NB4 (cell line): ENCODE measurements around the gene DACT3.

ENCODE experiments used
- DNase-seq: peaks from one replicate; pipeline ENCODE4 v3.0.0; 2010; ENCODE audit warnings: low read depth
- H3K4me3 ChIP-seq: one replicate; pipeline ENCODE4 v1.5.1; 2011; ENCODE audit warnings: mild to moderate bottlenecking, low read depth, low read length, moderate library complexity
- MYC ChIP-seq: IDR thresholded peaks from 2 replicates; pipeline ENCODE4 v1.6.1; 2011; ENCODE audit warnings: low read depth, low read length
- POLR2A ChIP-seq: IDR thresholded peaks from 2 replicates; pipeline ENCODE4 v1.6.1; 2011; ENCODE audit warnings: mild to moderate bottlenecking; ENCODE audit not compliant: insufficient read length; ENCODE audit errors: extremely low read depth
- TF ChIP-seq, protein P1 (sequence below): IDR thresholded peaks from 2 replicates; pipeline ENCODE4 v1.6.1; 2011; ENCODE audit warnings: low read depth, low read length
- TF ChIP-seq, protein P2 (sequence below): IDR thresholded peaks from one replicate; pipeline ENCODE4 v1.5.1; 2012; ENCODE audit warnings: low read depth, low read length

Gene DACT3

DNA sequence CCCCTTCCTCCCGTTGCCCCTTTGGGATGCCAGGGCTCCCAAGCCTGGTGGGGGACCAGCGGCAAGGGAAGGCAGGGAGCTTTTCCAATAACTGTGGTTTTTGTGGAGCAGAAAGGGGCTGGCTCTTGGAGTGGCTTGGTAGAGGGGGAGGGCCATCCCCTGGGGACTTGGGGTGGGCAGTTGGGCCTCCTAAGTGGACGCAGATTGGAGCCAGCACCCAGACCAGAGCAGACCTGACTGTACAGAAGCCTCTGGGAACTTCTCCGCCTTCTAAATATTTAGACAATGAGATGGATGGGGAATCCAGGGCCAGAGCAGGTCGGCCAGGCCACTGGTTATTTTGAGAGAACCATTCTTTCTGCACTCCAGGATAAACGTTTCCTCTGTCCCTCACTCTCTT, 40.3 kb downstream of the DACT3 start:
- TF ChIP-seq, protein P1, sequence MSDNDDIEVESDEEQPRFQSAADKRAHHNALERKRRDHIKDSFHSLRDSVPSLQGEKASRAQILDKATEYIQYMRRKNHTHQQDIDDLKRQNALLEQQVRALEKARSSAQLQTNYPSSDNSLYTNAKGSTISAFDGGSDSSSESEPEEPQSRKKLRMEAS: no peak
- TF ChIP-seq, protein P2, sequence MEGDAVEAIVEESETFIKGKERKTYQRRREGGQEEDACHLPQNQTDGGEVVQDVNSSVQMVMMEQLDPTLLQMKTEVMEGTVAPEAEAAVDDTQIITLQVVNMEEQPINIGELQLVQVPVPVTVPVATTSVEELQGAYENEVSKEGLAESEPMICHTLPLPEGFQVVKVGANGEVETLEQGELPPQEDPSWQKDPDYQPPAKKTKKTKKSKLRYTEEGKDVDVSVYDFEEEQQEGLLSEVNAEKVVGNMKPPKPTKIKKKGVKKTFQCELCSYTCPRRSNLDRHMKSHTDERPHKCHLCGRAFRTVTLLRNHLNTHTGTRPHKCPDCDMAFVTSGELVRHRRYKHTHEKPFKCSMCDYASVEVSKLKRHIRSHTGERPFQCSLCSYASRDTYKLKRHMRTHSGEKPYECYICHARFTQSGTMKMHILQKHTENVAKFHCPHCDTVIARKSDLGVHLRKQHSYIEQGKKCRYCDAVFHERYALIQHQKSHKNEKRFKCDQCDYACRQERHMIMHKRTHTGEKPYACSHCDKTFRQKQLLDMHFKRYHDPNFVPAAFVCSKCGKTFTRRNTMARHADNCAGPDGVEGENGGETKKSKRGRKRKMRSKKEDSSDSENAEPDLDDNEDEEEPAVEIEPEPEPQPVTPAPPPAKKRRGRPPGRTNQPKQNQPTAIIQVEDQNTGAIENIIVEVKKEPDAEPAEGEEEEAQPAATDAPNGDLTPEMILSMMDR: no peak
- no peak for TF ChIP-seq POLR2A
- TF ChIP-seq MYC: no peak

DNA sequence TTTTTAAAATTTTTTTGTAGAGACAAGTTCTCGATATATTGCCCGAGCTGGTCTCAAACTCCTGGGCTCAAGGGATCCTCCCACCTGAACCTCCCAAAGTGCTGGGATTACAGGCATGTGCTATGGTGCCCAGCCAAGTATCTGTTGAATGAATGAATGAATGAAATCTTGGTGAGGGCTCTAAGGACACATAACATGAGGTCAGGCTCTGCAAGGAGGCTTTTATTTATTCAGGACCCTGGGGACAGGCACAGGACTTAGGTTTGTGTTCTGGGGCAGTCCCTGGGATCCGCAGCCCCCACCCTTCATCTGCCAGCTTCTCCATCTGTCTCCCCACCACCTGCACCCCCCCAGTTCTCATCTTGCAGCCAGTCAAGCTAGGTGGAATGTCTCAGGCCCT, 40.7 kb downstream of the DACT3 start:
- no peak for DNase-seq
- TF ChIP-seq POLR2A (no peak), MYC (no peak)
- TF ChIP-seq, protein P2: no peak
- TF ChIP-seq, protein P1: no peak
- H3K4me3 ChIP-seq: no peak overlapping the region

More for the DNA sequence above, 40.3 kb downstream of the DACT3 start:
- DNase-seq: no peak
- H3K4me3 ChIP-seq: no peak overlapping the region

DNA sequence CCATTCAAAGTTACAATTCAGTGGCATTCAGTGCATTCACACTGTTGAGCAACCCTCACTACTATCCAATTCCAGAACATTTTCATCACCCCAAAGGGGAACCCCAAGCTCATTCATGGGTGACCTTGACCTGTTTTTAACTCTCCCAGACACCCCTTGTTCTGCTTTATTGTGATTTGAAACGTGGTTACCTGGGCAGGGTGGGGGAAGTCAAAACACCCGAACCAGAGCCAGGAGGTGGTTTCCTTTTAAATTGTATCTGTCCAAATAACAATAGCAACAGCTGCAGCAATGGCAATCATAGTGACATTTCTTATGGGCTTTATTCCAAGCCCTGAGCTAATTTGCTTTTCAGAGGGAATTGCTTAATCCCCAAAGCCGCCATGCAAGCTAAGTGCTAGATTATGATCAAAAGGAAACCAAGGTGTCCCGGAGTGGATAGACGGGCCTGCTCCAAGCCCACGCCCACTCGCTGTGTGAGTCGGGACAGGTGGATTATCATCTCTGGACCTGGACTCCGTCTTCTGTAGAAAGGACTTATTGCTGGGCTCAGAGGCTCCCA, 42.2 kb downstream of the DACT3 start:
- no peak for TF ChIP-seq MYC
- TF ChIP-seq, protein P2: no peak
- no peak for TF ChIP-seq POLR2A
- TF ChIP-seq, protein P1: no peak
- no peak overlapping the region for H3K4me3 ChIP-seq
- peak; percentile 57 for DNase-seq

DNA sequence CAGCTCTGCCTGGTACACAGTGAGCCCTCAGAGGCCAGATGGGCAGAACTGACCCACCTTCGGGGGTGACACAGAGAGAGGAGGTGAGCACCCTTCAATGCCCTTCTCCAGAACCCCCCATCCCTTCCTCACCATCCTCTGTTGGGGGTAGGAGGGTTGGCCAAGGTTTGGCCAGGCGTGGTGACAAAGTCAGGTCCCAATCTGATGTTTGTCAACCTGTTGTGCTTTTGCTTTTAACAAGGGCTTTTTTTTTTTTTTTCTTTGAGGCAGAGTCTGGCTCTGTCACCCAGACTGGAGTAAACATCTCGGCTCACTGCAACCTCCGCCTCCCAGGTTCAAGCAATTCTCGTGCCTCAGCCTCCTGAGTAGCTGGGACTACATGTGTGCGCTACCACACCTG, 43.4 kb downstream of the DACT3 start:
- no peak overlapping the region for H3K4me3 ChIP-seq
- TF ChIP-seq MYC: no peak
- TF ChIP-seq, protein P1: no peak
- TF ChIP-seq, protein P2: no peak
- DNase-seq: no peak

DNA sequence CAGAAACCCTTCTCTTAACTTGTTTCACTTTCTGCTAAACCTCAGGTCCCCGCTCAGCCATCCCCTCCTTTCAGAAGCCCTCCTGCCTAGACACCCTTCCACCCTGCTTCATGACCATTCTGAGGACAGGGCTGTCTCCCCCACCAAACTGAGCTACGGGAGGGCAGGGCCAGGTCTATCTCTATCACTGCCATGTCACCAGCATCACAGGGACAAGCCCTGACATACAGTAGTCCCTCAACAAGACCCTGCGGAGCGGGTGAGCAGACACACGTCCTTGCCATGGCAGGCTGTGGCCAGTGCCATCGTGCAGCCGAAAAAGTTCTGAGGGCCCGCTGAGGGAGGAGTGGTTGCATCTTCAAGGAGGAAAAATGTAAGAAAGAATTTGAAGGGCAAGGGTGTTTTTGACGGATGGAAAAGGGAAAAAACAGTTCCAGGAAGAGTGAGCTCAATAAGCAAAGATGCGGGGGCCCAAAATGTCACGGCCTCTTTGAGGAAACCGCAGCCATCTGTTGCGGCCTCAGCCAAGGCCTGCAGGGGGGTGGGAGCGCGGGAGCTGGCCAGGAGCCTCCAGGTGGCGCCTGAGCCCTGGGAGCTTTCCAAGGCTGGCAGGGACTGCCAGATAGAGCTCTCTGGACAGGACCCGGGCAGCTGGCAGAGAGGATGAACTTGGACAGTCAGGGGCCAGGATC, 44.2 kb downstream of the DACT3 start:
- no peak overlapping the region for H3K4me3 ChIP-seq
- TF ChIP-seq POLR2A: no peak
- peak; percentile 79 for TF ChIP-seq MYC
- TF ChIP-seq, protein P1: peak; percentile 79
- TF ChIP-seq, protein P2: peak; percentile 92
- peak; percentile 92 for DNase-seq
